Occipital lobe (tissue), 2 donors: ENCODE results near the gene ZMYM4. TPM values are rescaled to one million over a fixed set of nuclear protein-coding genes. Genes with fewer than 3 reads are reported as not detected.
"Not testable (repeated sequence)": the region's sequence is repeated elsewhere in the genome, so short reads cannot be mapped to it uniquely, and the experiment has no call there.

ENCODE experiments used
- DNase-seq: peaks from one replicate; lab custom pipeline; 2025; lab: John Stamatoyannopoulos, UW
- total RNA-seq: library from RNA; depleted of rRNA; stranded (reverse); fragments of >200 nt; gene quantifications from one replicate; pipeline ENCODE4 v1.2.3, GENCODE V29; 2014

Gene ZMYM4
- 108 TPM for total RNA-seq

DNA sequence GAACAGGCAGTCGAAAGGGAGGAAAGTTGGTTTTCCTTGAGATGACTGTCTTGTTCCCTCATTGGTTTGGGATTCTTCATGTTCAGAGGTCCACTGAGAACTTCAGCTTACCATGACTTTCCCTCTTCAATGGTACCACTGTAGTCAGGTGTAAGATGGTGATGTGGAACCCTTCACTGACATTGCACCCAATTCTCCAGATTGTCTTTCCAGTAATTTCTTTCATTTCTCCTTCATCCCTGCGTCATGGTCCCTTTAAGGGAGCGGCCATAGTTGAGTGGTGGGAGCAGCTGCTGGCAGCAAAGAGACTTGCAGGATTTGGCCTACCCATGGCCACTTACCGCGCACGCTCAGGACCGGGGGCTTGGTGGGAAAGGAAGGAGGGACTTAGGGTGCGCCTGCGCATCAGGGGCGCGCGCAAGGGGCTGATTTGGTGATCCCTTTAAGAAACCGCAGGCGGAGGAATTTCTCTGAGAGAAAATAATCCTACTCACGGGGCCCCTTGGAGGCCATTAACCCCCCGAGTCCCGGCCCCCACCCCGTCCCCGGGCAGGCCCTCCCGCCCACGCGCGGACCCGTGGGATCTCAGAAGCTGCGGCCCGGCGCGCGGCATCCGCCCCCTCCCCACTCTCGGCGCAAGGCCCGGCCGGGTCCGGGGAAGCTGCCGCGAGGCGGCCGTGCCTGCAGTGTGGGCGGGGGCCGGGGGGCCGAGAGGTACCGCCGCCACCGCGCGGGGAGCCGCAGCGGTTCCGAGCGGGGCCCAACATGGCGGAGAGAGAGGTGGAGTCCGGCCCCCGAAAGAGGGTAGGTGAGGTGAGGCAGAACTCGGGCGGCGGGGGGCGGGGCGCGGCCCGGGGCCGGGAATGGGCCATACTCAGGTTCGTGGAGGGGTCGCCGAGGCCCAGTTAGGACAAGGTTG lies at the start of gene ZMYM4:
Gene ZMYM4 (plus strand): TSS at position 428 of the 919 bp plus-strand sequence. CDS start 338 bp downstream, at position 766.
- peak; percentile 85 for DNase-seq

DNA sequence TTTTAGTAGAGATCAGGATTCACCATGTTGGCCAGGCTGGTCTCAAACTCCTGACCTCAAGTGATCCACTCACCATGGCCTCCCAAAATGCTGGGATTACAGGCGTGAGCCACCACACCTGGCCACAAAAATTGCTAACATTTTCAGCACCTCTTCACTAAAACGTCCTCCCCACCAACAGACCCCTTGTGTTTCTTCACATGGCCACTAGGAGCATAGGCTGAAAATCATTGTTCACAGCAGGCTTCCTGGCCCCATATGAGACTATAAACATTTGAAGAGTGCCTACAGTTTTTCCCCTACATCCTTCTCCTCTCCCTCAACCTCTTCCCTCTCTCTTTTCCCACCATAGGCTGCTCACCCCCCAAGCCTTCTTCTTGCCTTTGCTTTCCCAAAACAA lies 47.5 kb upstream of the ZMYM4 start:
- no peak for DNase-seq

- DNase-seq, result no peak
Observed at GRCh38 chr1:35222322-35223083, 46.0 kb upstream of the ZMYM4 start.

DNA sequence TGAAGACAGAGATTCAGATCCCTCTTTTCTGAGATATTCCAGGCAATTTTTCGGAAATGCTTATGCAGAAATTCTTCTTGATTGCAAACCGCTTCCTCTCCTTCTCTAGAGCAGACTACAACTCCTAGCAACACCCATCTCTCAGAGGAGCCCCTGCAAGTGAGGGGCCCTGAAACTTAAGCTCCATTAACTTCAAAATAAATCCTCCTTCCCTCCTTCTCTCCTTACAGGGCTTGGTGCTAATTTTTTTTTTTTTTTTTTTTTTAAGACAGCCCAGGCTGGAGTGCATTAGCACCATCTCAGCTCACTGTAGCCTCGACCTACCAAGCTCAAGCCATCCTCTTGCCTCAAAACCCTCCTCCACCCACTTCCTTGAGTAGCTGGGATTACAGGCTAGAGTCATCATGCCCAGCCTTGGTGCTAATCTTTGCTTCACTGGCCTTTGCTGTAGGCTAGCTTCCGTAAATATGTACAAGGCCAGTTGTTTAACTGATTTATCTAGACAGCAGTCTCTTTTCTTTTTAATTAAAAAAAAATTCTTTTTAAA lies 45.4 kb upstream of the ZMYM4 start:
- no peak for DNase-seq

DNA sequence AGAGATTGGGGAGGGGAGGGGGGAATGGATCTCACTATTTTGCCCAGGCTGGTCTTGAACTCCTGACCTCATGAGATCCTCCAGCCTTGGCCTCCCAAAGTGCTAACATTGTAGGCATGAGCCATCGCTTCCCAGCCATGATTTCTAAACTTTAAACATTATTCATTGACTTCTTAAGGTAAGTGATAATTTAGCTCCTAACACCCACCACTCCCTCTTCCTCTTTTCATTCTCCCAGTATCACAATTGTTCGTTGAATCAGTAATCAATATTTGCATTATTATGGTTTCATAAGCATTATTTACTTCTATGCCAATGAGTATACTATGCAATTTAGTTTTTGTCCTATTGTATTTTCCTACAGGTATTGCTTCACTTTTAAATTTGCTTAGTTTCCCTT lies 42.0 kb upstream of the ZMYM4 start:
- DNase-seq, result no peak

DNA sequence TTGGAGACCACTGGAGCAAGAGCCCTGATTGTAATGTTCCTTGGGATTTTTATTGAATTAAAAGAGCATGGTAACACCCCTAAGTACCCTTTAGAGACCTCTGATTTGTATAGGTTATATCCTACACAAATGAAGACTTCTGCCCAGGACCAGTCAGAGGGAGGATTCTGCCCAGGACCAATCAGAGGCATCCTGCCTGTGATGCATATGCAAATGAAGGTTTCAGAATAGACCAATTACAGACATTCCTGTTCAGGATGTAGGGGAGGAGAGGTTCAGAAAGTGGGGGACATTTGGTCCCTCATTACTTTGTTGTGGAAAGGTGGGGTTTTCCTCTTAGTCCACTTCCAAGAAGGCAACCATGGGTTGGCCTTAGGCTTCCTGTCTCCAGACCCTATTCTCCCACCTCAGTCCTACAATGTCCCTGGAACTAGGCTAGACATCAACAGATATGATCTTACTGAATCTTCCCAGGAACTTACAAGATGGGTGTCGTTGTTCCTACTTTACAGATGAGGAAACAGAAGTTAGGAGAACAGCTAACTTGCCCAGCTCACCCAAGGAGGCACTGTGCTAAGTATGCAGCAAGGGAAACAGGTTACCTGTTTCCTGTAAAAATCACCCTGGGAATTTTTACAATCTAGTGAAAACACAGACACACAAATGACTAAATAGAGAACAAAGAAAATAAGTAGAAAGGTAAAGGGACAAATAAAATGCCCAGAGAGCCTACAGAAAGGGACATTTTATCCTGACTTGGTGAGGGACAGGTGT lies 38.7 kb upstream of the ZMYM4 start:
- DNase-seq, result no peak

DNA sequence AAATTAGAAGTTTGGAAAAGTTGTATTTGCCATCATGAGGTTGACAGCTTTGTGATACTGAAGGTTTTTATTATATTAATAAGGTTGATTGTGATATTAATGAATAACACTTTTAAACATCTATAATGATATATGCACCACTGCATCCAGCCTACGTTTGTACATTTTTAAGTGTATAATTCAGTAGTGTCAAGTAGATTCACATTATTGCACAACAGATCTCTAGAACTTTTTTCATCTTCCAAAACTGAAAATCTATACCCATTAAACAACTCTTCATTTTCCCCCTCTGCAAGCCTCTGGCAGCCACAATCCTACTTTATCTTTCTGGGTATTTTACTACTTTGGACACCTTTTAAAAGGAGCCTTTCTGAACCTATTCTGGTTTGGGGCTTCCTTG lies 37.2 kb upstream of the ZMYM4 start:
- no peak for DNase-seq

- DNase-seq, result not testable (repeated sequence)
Observed at GRCh38 chr1:35236772-35237171, 31.7 kb upstream of the ZMYM4 start.

GRCh38 chr1:35243691-35244090 lies 24.8 kb upstream of the ZMYM4 start:
- no peak for DNase-seq

DNA sequence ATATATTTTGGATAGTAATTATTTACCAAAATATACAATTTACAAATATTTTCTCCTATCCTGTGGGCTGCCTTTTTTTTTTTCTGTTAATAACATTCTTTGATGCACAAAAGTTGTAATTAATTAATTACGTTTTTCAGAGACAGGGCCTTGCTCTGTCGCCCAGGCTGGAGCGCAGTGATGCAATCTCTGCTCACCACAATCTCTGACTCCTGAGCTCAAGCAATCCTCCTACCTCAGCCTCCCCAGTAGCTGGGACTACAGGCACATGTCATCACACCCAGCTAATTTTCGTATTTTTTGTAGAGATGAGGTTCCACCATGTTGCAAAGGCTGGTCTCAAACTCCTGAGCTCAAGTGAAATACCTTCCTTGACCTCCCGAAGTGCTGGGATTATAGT lies 21.3 kb upstream of the ZMYM4 start:
- DNase-seq, result no peak

- no peak for DNase-seq
Observed at GRCh38 chr1:35253941-35254340, 14.6 kb upstream of the ZMYM4 start.

DNA sequence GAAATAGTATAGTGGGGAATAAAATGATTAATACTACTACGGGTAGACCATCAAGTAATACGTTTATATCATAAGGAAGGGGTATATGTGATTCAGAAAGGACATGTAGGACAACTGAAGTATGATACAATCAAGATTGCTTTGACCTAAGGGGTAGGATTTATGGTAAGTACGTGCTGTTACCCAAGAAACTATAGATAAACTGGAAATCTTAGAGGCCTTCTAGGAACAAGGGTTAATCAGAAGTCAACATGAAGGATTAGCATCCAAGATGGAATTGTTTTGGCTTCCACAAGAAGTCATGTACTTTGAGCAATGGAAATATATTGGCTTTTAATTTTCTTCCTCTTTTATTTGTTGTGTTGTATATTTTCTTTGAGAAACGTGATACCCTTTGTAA lies 13.2 kb upstream of the ZMYM4 start:
- no peak for DNase-seq

- no peak for DNase-seq
Observed at GRCh38 chr1:35259561-35259960, 8.9 kb upstream of the ZMYM4 start.

DNA sequence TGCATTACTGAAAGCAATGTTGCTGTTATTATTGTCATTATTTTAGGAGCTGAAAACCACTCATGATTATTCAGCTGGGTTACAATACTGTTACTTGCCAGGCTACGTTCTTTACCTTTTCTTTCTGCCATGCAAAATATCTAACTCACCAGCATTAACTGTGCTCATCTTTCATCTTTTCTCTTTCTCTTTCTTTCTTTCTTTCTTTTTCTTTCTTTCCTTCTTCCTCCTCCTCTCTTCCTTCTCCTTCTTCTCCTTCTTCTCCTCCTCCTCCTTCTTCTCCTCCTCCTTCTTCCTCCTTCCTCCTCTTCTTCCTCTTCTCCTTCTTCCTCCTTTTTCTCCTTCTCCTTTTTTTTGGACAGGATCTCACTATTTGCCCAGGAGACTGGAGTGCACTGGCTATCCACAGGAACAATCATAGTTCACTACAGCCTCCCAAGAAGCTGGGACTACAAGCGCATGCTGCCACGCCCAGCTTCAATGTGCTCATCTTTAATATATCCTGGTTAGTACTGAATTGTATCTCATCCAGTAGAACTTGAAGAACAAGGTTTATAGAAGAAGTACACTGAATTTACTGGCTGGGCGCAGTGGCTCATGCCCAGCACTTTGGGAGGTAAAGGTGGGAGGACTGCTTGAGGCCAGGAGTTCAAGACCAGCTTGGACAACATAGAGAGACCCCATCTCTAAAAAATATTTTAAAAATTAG lies 6.9 kb upstream of the ZMYM4 start:
- no peak for DNase-seq

GRCh38 chr1:35264035-35264434 lies 4.5 kb upstream of the ZMYM4 start:
- no peak for DNase-seq

GRCh38 chr1:35264871-35265270 lies 3.6 kb upstream of the ZMYM4 start:
- no peak for DNase-seq

DNA sequence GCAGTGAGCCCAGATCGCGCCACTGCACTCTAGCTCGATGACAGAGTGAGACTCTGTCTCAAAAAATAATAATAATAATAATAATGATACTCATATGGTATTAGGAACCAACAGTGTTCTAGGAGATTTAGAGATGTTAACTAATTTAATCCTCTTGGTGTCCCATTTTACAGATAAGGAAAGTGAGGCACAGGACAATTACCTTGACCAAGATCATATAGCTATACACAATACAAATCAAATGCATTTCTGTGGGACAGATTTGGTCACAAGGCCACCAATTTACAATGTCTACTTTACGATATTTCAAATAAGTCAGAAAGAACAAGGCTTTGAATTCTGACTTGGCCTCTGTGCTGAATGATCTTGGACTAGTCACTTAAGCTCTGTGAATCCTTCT lies 2.2 kb upstream of the ZMYM4 start:
- no peak for DNase-seq

DNA sequence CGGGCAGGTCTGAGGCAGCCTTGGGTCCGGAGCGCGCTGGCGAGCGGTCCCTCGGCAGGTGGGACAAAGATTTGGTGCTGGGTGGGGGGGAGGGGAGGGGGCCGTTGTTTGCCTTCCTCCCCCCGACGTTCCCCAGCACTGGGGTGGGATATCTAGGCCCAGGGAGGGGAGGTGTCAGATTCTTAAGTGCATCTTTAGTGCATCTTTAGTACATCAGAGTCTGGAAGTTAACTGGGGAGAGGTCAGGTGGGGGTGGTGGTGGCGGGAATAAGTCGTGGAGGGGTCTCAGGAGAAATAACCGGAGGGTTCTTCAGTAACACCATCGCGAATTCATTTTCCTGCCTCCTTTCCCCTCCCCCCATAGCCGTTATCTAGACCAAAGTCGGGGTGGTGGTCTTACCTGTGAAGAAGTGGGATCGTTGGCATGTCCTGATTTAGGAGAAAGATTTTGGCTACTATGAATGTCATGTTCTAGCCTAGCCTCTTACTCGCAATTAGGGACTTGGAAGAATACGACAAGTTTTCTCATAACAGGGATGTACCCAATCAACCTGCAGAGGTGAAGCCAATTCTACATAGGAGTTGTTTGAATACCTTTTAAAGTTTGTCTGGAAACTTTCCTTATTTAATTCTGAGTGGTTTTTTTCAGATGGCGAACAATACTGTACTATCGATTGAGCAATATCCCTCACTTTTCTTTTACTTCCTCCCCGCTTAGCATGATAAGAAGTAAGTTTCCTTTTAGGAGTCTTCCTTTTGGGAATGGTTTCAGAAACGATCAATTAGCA lies 886 bp downstream of the ZMYM4 start:
- DNase-seq, result no peak

DNA sequence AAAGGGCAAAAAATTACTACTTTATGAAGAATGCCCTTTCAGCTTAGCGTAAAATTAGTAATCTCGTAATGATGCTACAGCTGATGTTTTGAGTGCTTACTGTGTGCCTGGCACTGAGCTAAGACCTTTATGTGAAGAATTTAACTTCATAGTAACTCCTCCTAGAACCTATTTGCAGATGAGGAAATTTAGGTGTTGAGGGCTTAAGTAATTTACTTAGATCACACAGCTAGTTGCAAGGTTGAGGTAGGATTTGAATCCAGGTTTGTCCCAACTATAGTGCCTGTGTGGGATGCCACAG lies 1.4 kb downstream of the ZMYM4 start:
- no peak for DNase-seq

- no peak for DNase-seq
Observed at GRCh38 chr1:35270836-35271235, 2.3 kb downstream of the ZMYM4 start.
